Uterus (tissue), 2 donors: ENCODE results near the gene SEC14L3.

Source experiments
- POLR2A ChIP-seq, 2 donors: fragments of 450-650 bp; IDR thresholded peaks; one replicate each; pipeline ENCODE4 v1.6.1; 2016; ENCODE audit warnings: antibody characterized with exemption in 2 of 2, mild to moderate bottlenecking in 1 of 2, moderate library complexity in 1 of 2
- TF ChIP-seq, protein P1 (sequence below), 4 experiments: fragments of 200-600 bp in 2 of 4; fragments of 450-650 bp in 2 of 4; sonication (generic) in 2 of 4; IDR thresholded peaks; one replicate each; pipeline ENCODE4 v1.5.1; 2016 to 2019; ENCODE audit warnings: antibody characterized with exemption in 4 of 4, mild to moderate bottlenecking in 2 of 4, moderate library complexity in 1 of 4

DNA sequence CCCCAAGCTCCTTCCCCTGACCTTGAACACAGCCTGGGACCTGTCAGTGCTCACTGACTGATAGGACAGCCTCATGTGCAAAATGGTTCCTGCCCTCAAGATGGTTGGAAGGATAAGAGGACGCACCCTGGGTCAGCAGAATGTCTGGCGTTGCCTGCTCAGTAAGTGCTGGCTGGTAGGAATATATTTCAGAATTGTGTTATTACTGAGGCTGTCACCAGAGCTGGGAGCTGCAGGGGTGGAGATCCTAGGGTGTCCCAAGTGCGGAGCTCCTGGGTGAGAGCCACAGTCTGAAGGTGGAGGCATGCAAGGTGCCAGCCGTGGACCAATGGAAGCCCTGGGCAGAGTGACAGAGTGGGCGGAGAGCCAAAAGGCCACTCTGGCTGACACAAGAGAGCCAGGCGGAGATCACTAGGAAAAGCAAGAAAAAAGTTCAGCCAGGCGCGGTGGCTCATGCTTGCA is 34.7 kb upstream of the SEC14L3 start:
- TF ChIP-seq, protein P1, sequence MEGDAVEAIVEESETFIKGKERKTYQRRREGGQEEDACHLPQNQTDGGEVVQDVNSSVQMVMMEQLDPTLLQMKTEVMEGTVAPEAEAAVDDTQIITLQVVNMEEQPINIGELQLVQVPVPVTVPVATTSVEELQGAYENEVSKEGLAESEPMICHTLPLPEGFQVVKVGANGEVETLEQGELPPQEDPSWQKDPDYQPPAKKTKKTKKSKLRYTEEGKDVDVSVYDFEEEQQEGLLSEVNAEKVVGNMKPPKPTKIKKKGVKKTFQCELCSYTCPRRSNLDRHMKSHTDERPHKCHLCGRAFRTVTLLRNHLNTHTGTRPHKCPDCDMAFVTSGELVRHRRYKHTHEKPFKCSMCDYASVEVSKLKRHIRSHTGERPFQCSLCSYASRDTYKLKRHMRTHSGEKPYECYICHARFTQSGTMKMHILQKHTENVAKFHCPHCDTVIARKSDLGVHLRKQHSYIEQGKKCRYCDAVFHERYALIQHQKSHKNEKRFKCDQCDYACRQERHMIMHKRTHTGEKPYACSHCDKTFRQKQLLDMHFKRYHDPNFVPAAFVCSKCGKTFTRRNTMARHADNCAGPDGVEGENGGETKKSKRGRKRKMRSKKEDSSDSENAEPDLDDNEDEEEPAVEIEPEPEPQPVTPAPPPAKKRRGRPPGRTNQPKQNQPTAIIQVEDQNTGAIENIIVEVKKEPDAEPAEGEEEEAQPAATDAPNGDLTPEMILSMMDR (IDR thresholded peaks at IDR 0.05), result no peak
- TF ChIP-seq POLR2A (IDR thresholded peaks at IDR 0.05), result no peak
